Dedifferentiated amniotic fluid mesenchymal stem cell (primary cell): ENCODE data around the gene PKDREJ.

Experiments used
- DNase-seq: peaks from one replicate; pipeline ENCODE4 v3.0.0-alpha.2; 2016; ENCODE audit errors: extremely low spot score

The PKDREJ gene

GRCh38 chr22:46239261-46240048, 23.7 kb downstream of the PKDREJ start:
- DNase-seq = no peak

GRCh38 chr22:46238541-46238940, 24.6 kb downstream of the PKDREJ start:
- no peak for DNase-seq

DNA sequence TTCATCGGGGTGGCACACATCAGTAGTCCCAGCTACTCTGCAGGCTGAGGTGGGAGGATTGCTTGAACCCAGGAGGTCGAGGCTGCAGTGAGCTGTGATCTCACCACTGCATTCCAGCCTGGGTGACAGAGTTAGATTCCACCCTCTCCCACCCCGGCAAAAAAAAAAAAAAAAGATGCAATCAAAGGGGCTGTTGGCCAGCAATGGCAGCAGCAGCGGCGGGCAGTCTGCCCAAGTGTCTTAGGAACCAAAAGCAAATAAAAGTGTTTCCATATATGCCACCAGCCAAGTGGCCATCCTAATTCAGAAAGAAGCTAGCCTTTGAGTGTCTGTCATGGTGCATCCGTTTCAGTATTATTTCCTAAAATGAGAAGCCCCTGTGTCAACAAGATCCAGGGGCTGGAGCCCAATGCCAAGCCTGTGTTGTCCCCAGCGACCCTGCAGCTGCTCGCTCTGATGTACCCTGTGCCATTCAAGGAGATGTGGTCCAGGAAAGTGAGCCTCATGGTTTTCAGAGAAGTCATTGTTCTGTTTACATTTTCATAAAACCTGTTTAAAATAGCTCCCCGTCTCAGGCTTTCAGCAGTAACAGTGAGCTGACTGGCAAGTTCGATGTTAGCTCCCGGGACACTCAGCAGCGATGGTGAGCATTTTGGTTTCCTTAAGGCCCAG, 25.6 kb downstream of the PKDREJ start:
- no peak for DNase-seq

DNA sequence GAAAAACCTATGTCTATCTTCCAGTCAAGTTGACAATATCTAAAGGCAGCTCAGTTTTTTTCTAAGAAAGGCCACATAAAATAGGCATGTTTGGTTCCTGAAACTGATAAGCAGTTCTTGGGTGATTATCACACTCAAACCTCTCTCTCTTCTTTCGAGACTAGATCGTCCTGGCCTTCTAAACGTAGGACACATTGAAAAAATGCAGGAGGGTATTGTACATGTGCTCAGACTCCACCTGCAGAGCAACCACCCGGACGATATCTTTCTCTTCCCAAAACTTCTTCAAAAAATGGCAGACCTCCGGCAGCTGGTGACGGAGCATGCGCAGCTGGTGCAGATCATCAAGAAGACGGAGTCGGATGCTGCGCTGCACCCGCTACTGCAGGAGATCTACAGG, 28.2 kb downstream of the PKDREJ start:
- no peak for DNase-seq

DNA sequence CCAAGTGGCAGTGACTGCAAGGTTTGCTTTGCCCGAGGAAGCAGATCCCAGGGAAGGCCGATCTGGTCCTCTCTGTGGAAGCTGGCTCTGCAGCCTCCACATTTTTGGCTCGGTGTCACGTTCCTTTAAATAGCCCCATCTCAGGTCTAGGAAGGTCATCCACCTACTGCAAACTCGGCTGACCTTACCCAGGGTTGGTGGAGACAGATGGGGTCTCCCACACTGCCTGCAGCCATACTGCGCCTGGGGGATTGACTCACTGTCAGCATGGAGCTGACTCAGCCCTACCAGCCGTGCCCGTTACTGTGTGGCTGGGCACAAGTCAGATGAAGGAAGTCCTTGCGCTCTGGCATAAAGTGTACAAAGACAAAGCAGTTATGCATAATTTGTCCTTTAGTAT, 29.9 kb downstream of the PKDREJ start:
- peak; percentile 35 for DNase-seq

DNA sequence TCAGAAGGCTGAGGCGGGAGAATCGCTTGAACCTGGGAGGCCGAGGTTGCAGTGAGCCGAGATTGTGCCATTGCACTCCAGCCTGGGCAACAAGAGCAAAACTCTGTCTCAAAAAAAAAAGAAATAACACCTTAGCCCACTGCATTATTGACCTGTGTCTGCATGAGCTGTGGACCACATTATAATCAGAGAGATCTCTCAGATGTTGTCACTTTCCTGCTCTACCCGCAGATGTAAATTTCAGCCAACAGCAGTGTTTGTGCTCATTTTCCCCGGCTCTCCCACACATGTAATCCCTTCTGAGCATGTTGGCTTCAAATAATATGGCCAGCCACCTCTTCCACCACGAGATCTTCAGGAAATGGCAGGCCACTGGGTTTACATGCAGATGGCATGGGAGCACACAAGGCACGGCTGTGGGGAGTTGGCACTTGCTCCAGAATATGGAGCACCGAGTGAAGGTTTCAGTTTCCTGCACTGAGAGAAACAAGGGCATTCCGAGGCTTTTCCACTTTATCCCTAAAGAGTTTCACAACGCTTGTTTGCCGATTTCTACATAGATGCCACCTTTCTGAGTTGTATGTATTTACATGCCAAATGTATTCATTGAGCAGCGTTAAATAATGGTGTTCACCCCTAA, 32.8 kb downstream of the PKDREJ start:
- no peak for DNase-seq

DNA sequence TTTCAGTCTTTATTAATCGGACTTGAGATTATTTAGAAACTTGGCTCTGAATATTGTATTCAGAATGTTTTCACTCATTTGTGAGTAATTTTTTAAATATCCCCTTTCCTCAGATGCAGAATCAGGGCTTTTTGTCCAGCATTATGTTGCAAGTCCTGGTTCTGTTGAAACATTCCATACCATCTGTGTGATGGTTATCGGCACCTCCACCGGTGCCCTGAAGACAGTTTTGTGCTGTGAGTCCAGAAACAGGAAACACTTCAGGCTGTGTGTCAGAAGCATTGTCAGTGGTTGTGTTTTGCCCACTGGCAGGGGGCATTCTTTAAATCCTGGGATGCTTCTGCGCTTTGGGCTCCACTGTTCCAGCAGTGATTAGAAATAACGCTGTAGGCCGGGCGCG, 33.4 kb downstream of the PKDREJ start:
- no peak for DNase-seq

GRCh38 chr22:46226577-46226976, 36.6 kb downstream of the PKDREJ start:
- no peak for DNase-seq

DNA sequence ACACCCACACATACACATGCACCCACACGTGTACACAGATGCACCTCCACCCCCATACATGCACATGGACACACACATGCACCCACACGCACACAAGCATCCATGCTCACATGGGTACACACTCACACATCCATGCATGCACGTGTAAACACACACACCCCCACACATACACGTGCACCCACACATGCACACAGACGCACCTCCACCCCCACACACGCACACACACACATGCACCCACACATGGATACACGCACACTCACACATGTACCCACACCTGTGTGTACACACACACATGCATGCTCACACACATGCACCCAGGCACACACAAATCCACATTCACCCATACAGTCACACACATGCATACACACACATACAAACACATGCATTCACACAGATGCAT, 37.5 kb downstream of the PKDREJ start:
- DNase-seq = no peak

- DNase-seq = no peak
Observed at GRCh38 chr22:46224898-46225290, 38.2 kb downstream of the PKDREJ start.

DNA sequence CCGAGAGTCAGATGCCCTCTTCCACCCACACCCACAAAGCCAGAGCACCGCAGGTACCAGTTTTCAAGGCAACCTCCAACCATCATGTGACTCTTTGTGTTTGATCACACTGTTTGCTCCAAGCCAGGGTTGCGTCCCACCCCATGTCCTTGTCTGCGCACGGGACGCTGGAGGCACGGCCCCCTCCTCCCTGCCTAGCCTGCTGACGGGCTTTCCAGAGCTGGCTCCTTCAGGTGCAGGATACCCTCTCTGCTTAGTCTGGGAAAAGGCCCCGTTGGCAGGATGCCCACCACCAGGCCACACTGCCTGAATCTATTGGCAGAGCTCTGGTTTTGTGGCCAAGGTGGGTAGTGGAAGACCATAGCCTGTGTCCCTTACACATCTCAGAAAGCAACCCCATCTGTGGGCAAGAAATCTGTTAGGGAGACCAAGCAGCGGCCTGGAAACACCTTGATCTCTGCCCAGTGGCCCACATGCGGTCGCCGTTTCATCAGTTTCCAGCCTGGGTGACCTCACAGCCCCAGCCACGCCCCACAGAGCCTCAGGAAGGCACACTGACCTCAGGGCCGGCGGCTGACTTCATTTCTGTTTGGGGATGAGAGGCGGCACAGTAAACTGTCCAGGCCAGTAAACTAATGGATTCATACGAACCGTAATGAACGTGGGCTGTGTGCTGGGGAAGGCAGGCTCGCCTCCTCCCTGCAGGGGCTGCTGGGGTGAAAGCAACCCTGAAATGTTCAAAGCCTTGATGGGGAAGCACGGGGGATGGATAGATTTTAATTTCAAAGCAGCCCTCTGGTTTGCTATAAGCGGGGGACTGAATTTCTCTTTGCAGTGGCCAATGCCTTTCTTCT, 38.9 kb downstream of the PKDREJ start:
- DNase-seq = no peak

DNA sequence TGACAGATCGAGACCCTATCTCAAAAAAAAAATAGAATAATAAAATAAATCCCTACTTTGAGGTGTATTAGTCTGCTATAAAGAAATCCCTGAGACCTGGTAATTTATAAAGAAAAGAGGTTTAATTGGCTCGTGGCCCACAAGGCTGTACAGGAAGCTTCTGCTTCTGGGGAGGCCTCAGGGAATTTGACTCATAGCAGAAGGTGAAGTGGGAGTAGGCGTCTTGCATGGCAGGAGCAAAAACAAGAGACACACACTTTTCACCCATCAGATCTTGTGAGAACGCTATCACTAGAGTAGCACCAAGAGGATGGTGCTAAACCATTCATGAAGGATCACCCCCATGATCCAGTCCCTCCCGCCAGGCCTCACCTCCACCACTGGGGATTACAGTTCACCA, 42.2 kb downstream of the PKDREJ start:
- no peak for DNase-seq

- no peak for DNase-seq
Observed at GRCh38 chr22:46219636-46220035, 43.5 kb downstream of the PKDREJ start.

DNA sequence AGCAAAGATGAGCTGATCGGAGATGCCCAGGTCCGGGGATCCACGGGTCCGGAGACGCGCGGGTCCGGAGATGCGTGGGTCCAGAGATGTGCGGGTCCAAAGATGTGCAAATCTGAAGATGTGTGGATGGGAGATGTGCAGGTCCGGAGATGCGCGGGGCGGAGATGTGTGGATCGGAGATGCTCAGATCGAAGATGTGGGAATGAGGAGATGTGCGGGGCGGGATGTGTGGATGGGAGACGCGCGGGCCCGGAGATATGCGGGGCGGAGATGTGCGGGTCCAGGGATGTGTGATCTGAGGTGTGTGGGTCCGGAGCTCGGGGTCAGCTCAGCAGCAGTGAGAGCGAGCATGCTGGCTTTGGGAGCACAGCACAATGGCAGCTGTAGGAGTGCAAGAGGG, 48.5 kb downstream of the PKDREJ start:
- DNase-seq = no peak

GRCh38 chr22:46214149-46214548, 49.0 kb downstream of the PKDREJ start:
- no peak for DNase-seq

GRCh38 chr22:46213052-46213451, 50.1 kb downstream of the PKDREJ start:
- DNase-seq = no peak

DNA sequence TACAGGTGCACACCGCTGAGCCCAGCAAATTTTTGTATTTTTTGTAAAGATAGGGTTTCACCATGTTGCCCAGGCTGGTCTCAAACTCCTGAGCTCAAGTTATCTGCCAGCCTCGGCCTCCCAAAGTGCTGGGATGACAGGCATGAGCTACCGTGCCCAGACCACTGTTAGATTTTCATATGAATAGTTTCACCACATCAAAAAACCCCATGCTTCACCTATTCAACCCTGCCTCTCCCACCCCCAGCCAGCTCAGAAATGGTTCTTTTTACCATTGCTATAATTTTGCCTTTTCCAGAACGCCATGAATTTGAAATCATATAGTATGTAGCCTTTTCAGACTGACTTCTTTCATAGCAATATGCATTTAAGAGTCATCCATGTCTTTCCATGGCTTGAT, 50.9 kb downstream of the PKDREJ start:
- no peak for DNase-seq

DNA sequence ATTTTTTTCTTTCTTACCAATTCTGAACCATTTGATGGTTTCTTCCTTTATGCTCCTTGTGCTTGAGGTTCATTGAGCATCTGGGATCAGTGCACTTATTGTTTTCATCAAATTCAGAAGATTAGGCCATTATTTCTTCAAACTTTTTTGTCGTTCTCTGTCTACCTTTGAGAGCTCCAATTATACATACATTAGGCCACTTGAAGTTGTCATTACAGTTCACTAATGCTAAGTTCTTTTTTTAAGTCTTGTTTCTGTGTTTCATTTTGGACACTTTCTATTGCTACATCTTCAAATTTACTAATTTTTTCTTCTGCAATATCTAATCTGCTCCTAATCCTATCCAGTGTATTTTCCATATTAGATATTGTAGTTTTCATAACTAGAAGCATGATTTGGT, 53.9 kb downstream of the PKDREJ start:
- no peak for DNase-seq
